Mucosa of descending colon (tissue), 3 donors: Measurements from ENCODE around the gene EPN1. TPM values are rescaled to one million over a fixed set of nuclear protein-coding genes. Genes with fewer than 3 reads are reported as not detected.

Experiments
- ATAC-seq: fragments of 200-7000 bp; cut with Tn5 transposase; one replicate; pipeline ENCODE4 v1.9.1; 2020; ENCODE audit warnings: mild to moderate bottlenecking, moderate library complexity
- DNase-seq, 3 donors: peaks; one replicate each; pipeline ENCODE4 v3.0.0-alpha.2; 2020
- H3K36me3 ChIP-seq: fragments of 200-600 bp; one replicate; pipeline ENCODE4 v1.8.0; 2021; ENCODE audit warnings: low read depth, mild to moderate bottlenecking
- H3K4me1 ChIP-seq: fragments of 200-600 bp; one replicate; pipeline ENCODE4 v1.8.0; 2021; ENCODE audit warnings: low read depth, mild to moderate bottlenecking
- H3K4me3 ChIP-seq: fragments of 200-600 bp; one replicate; pipeline ENCODE4 v1.8.0; 2021; ENCODE audit warnings: mild to moderate bottlenecking
- H3K9me3 ChIP-seq: fragments of 200-600 bp; one replicate; pipeline ENCODE4 v1.8.0; 2021; ENCODE audit warnings: mild to moderate bottlenecking
- intact Hi-C, 2 donors: fragments of 100-400 bp; cut with DNase I in 1 of 2; cut with micrococcal nuclease in 1 of 2; formaldehyde crosslinking; loops; one replicate each; pipeline versions ENCODE4 v1.11.0 to v1.11.1; 2022; cut with DNase I, micrococcal nuclease
- long read RNA-seq, 2 donors: library from polyadenylated mRNA; unstranded; transcript quantifications; one replicate each; pipeline ENCODE4 v2.0.0, GENCODE V29; 2019 to 2021
- total RNA-seq, 3 donors: library from RNA; stranded (reverse); fragmentation: NEBNext Ultra II Directional in 2 of 3; extraction: Animal tissue kit (Norgen Biotek cat#: 25700) in 2 of 3; gene quantifications; one replicate each; pipeline versions ENCODE4 v1.2.1 to v1.2.4, GENCODE V29; 2021 to 2023
- TF ChIP-seq, protein P1 (sequence below): fragments of 200-600 bp; IDR thresholded peaks from one replicate; pipeline ENCODE4 v1.8.0; 2022; ENCODE audit warnings: antibody characterized with exemption, mild to moderate bottlenecking
- donor health status: DM: no; HTN: no; CAD: no; lungs with moderate emphysema.
- donor health status: DM: no; HTN: no; CAD: no.
- donor health status: DM: no; HTN: yes; CAD: no.

Gene EPN1
- total RNA-seq: 100 to 1,000 TPM; 156 to 251 (median 192) TPM
- long read RNA-seq, donor 1, full-length matches to known transcripts: 84 of 213 reads
- long read RNA-seq, donor 1, partial matches to known transcripts: 40 of 213 reads
- long read RNA-seq, donor 1, other reads (novel, unspliced or antisense): 89 of 213 reads
- long read RNA-seq, donor 2, partial matches to known transcripts: 5 of 8 reads
- long read RNA-seq, donor 2, other reads (novel, unspliced or antisense): 3 of 8 reads

DNA sequence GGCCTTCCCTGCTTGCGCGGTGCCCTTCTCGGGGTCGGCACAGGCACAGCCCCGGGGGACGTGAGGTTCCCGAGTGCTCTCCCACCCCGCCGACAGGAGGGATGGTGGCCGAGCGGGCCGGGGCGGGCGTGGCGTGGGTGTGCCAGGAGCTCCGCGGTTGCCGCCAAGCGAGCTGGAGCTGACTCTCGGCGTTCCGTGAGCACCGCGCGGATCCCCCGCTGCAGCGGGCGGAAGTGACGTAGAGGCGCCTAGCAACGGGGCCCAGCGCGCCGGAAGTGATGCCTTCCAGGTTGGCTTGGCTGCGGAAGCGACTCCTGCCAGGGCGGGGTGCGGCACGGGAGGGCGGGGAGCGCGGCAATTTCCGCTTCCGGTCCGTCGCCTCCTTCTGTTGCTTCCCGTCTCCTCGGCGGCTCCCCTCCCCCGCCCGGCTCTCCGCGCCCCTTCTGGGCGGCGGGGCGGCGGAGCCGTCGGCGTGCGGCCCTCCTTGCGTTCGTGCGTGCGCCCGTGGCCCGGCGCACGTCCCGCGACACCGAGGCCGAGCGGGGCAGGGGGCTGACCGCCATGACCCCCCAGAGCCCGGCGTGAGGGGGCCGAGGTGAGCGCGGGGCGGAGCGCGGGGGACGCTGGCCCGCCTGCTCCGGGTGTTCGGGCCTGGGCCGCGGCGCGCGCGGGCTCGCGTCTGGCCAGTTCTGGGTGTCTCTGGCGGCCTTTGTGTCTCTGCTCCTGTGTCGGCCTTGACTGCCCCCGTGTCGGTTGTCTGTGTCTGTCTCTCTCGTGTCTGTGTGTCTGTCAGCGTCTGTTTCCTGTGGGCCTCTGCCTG lies at the start of gene EPN1:
TSS of gene EPN1 (plus strand) at position 386 of the 820 bp plus-strand sequence. CDS start 3,402 bp downstream, outside the sequence.
- peak; percentile 93 for ATAC-seq
- peaks cover 37% of the 10 kb centered on the region for H3K4me1 ChIP-seq
- intact Hi-C loops: no loop called here

DNA sequence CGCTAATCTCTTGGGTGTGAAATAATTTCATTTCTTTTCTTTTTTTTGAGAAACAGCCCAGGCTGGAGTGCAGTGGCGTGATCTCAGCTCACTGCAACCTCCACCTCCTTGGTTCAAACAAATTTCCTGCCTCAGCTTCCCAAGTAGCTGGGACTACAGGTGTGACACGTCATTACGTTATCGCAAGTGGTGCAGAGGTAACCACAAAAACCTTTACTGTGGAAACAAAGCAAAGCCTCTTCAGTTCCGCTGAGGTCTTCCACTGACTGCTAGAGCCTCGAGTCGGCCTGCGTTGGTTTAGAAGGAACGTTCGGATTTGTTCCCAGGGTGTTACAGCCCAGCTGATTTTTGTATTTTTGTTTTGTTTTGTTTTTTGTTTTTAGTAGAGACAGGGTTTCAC lies 48.7 kb upstream of the EPN1 start:
- DNase-seq: peak in 1 of 3 donors; percentile 26
- no peak for ATAC-seq
- Histone ChIP-seq H3K4me3 (no peak overlapping the region), H3K36me3 (no peaks in the 10 kb centered on the region), H3K4me1 (peaks cover 4% of the 10 kb centered on the region), H3K9me3 (no peaks in the 10 kb centered on the region)
- TF ChIP-seq, protein P1, sequence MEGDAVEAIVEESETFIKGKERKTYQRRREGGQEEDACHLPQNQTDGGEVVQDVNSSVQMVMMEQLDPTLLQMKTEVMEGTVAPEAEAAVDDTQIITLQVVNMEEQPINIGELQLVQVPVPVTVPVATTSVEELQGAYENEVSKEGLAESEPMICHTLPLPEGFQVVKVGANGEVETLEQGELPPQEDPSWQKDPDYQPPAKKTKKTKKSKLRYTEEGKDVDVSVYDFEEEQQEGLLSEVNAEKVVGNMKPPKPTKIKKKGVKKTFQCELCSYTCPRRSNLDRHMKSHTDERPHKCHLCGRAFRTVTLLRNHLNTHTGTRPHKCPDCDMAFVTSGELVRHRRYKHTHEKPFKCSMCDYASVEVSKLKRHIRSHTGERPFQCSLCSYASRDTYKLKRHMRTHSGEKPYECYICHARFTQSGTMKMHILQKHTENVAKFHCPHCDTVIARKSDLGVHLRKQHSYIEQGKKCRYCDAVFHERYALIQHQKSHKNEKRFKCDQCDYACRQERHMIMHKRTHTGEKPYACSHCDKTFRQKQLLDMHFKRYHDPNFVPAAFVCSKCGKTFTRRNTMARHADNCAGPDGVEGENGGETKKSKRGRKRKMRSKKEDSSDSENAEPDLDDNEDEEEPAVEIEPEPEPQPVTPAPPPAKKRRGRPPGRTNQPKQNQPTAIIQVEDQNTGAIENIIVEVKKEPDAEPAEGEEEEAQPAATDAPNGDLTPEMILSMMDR: no peak
- intact Hi-C loops: no loop called here

More for the DNA sequence above, at the start of gene EPN1:
- DNase-seq: peak; percentile 95 to 99 (median 97)
- TF ChIP-seq, protein P1: no peak
- Histone ChIP-seq H3K9me3 (no peaks in the 10 kb centered on the region), H3K4me3 (peak within 1 kb of the TSS; percentile 85), H3K36me3 (peaks cover 5% of the 10 kb centered on the region)

DNA sequence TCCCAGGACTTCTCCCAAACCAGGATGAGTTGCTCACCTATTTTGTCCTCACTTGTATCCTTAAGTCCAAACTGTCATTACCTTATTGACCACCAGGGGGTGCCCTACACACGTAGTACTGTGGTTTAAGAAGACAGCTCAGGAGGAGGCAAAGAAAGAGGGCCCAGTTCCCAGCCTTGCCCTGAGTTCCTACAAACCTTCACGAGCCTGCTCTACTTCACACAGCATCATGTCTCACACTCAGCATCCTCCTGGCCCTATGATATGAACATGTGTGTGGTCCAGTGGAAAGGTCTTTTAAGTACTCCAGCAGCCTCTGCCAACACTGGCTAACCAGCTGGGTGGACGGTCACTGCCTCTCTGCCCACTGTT lies 42.6 kb upstream of the EPN1 start:
- peak in 2 of 3 donors; percentile 42 to 100 for DNase-seq
- ATAC-seq: peak; percentile 82
- Histone ChIP-seq H3K9me3 (no peaks in the 10 kb centered on the region), H3K4me1 (peaks cover 16% of the 10 kb centered on the region), H3K4me3 (no peak overlapping the region), H3K36me3 (no peaks in the 10 kb centered on the region)
- TF ChIP-seq, protein P1: peak; percentile 50
- intact Hi-C loops: no loop called here

DNA sequence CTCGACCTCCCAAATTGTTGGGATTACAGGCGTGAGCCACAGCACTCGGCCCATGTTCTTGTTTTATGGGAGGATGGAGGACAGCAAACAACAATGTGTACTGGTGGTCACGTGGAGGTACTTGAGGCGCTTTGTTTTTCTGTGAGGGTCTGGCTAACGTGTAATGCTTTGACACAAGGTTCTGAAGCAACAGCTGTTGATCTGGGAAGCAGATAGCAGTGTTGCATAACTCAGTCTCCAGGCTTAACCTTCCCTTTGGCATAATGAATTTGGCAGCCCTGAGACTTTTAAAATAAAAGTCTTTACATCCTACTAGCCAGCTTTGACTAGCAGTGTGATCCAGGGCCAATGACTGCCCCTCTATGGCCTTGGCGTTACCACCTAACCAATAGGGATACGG lies 41.2 kb upstream of the EPN1 start:
- Histone ChIP-seq H3K36me3 (no peaks in the 10 kb centered on the region), H3K4me3 (no peak overlapping the region), H3K9me3 (no peaks in the 10 kb centered on the region), H3K4me1 (peaks cover 16% of the 10 kb centered on the region)
- ATAC-seq: no peak
- DNase-seq: peak in 1 of 3 donors; percentile 4
- TF ChIP-seq, protein P1: no peak
- intact Hi-C loops: no loop called here

DNA sequence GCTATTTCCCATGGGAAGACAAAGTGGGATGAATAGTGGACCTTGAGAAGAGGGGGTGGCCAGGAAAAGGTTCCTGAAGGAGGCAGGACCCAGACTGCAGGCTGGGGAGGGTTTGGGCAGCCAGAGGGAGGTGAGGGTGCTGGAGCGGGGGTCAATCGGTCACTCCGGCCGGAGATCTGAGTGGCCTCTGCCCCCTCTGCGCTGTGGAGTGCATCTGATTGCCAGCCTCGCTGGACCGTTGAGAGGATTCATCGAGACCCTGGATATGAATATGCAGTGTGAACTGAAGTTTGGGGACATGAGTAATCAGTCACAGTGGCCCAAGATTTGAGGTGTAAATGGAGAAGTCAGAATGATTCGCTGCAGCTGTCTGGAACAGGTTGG lies 39.7 kb upstream of the EPN1 start:
- Histone ChIP-seq H3K4me1 (peaks cover 24% of the 10 kb centered on the region), H3K4me3 (peak overlapping the region; percentile 76), H3K9me3 (no peaks in the 10 kb centered on the region), H3K36me3 (no peaks in the 10 kb centered on the region)
- ATAC-seq (no peak), DNase-seq (peak in 2 of 3 donors; percentile 48 to 54)
- intact Hi-C loops: no loop called here
- TF ChIP-seq, protein P1: no peak
